ENCODE data around the gene SURF6.
"Not testable (repeated sequence)": the region's sequence is repeated elsewhere in the genome, so short reads cannot be mapped to it uniquely, and the experiment has no call there.

The SURF6 gene

DNA sequence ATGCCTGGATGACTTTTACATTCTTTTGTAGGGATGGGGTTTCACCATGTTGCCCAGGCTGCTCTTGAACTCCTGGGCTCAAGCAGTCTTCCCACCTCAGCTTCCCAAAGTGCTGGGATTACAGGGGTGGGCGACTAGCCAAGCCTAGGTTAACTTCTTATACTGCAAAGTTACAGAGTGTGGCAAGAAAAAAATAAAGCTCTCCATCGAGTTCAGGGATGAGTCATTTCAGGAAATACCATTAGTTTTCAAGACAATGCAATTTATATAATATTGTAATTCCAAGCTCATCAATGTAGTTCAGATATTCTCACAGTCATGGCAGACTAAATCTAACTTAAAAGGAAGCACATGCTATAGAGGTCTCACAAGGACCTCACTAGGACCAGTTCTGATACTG is 49.5 kb downstream of the SURF6 start:
- Mint-ChIP-seq H3K27me3 (ENCODE audit: low read depth) (peaks cover 4% of the 10 kb centered on the region), H3K4me1 (no peaks in the 10 kb centered on the region), H3K9me3 (peaks cover 30% of the 10 kb centered on the region), H3K27ac (no peak overlapping the region), H3K36me3 (ENCODE audit: low read depth) (peaks cover 4% of the 10 kb centered on the region), H3K4me3 (no peak overlapping the region)
- no peak for TF ChIP-seq CTCF (IDR thresholded peaks at IDR 0.05; ENCODE audit: unreplicated experiment in 3 of 3)

GRCh38 chr9:133285252-133285775 is 50.7 kb downstream of the SURF6 start:
- no peak for TF ChIP-seq CTCF (IDR thresholded peaks at IDR 0.05; ENCODE audit: unreplicated experiment in 3 of 3)
- Mint-ChIP-seq H3K9me3 (peaks cover 19% of the 10 kb centered on the region), H3K4me3 (no peak overlapping the region), H3K4me1 (no peaks in the 10 kb centered on the region), H3K27me3 (ENCODE audit: low read depth) (peaks cover 4% of the 10 kb centered on the region), H3K36me3 (ENCODE audit: low read depth) (peaks cover 4% of the 10 kb centered on the region), H3K27ac (no peak overlapping the region)

- H3K27ac Mint-ChIP-seq: no peak overlapping the region
- peaks cover 13% of the 10 kb centered on the region for H3K27me3 Mint-ChIP-seq (ENCODE audit: low read depth)
- TF ChIP-seq CTCF (IDR thresholded peaks at IDR 0.05; ENCODE audit: unreplicated experiment in 3 of 3): no peak
- peaks cover 11% of the 10 kb centered on the region for H3K9me3 Mint-ChIP-seq
- H3K4me1 Mint-ChIP-seq: no peaks in the 10 kb centered on the region
- no peak overlapping the region for H3K4me3 Mint-ChIP-seq
- no peaks in the 10 kb centered on the region for H3K36me3 Mint-ChIP-seq (ENCODE audit: low read depth)
Observed at GRCh38 chr9:133284362-133284761, 51.6 kb downstream of the SURF6 start.

- not testable (repeated sequence) for H3K27ac Mint-ChIP-seq; H3K36me3 Mint-ChIP-seq (ENCODE audit: low read depth); H3K4me1 Mint-ChIP-seq; H3K4me3 Mint-ChIP-seq; H3K9me3 Mint-ChIP-seq
- peaks cover 23% of the 10 kb centered on the region for H3K27me3 Mint-ChIP-seq (ENCODE audit: low read depth)
Observed at GRCh38 chr9:133283255-133284032, 52.5 kb downstream of the SURF6 start.

DNA sequence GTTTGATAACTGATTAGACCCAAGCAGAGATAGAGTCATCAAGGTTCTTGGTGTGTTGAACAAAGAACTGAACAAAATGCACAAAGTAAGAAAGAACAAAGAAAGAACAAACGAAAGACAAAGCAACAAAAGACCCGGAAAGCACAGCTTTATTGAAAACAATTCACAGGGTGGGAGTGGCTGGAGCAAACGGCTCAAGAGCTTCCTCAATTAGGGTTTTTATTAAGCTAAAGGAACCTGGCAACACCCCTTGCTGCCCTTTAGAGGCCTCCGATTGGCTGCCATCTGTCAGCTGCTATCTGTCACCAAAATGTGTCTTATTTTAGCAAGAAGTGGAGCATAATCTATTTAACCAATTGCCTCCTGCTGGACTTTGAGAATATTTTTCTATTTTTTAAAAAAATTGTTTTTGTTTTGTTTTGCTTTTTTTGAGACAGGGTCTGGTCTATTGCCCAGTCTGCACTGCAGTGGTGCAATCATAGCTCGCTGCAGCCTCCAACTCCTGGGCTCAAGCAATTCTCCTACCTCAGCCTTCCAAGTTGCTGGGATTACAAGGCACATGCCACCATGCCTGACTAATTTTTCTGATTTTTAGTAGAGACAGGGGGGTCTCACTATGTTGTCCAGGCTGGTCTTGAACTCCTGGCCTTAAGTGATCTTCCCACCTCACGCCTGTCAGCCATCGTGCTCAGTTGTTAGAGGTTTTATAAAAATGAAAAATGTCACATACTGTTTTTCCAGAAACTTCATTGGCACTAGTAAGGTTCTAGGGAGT is 53.3 kb downstream of the SURF6 start:
- H3K27ac Mint-ChIP-seq: no peak overlapping the region
- no peak for TF ChIP-seq CTCF (IDR thresholded peaks at IDR 0.05; ENCODE audit: unreplicated experiment in 3 of 3)
- H3K4me1 Mint-ChIP-seq: no peaks in the 10 kb centered on the region
- peaks cover 11% of the 10 kb centered on the region for H3K9me3 Mint-ChIP-seq
- H3K36me3 Mint-ChIP-seq (ENCODE audit: low read depth): no peaks in the 10 kb centered on the region
- peaks cover 30% of the 10 kb centered on the region for H3K27me3 Mint-ChIP-seq (ENCODE audit: low read depth)
- no peak overlapping the region for H3K4me3 Mint-ChIP-seq

DNA sequence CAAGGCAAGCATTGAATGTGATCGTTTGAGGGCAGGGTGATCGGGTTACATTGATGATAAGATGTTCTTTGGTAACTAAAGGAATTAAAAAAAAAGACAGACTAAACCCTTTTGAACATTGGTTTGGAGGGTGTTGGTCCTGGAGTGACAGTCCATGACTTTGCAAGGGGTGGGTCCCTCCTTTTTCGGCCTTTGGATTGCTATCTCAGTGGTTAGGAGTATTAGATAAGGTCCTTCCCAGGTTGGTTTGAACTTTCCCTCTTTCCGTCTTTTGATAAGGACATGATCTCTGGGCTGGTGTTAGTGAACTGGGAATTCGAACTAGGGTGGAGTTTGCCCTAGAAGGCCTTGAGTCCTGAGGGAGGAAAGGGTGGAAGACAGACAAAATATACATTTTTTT is 55.6 kb downstream of the SURF6 start:
- Mint-ChIP-seq H3K4me1 (no peaks in the 10 kb centered on the region), H3K36me3 (ENCODE audit: low read depth) (no peaks in the 10 kb centered on the region), H3K4me3 (no peak overlapping the region), H3K27ac (no peak overlapping the region), H3K27me3 (ENCODE audit: low read depth) (peaks cover 47% of the 10 kb centered on the region), H3K9me3 (peaks cover 3% of the 10 kb centered on the region)
- no peak for TF ChIP-seq CTCF (IDR thresholded peaks at IDR 0.05; ENCODE audit: unreplicated experiment in 3 of 3)

All from nephron (organoid).